ENCODE results near the gene GPS2. TPM values are rescaled to one million over a fixed set of nuclear protein-coding genes. Genes with fewer than 3 reads are reported as not detected.

The GPS2 gene
- total and polyA plus RNA-seq, 2 donors (not counting 1 experiment from before 2014, with no cell fraction given), result 137 to 225 TPM

DNA sequence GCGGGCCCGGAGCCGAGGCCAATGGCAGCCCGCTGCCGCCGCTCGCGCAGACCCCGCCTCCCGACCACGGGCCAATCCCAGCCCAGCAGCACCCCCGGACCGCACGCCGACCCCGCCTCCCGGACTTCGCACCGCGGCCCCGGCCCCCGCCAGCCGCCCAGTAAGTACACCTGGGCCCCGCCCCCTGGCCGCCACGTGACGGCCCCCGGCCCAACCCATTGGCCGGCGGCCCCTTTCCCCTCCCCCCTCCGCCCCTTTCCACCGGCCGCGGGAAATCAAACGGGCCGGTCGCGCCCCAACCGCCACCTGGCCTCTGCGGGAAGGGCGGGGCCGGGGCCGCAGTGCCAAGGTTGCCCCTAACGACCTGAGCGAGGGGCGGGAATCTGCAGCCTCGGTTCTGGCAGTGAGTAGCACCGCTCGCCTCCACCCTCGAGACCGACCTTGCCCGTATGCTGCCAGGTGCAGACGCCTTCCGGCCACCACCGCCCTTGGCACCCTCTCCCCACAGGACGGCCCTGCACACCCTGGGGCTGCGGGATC is 20.5 kb downstream of the GPS2 start, which contains the start of gene YBX2:
Gene YBX2 (minus strand): TSS at position 26 of the 540 bp plus-strand sequence. CDS start 139 bp downstream, outside the sequence.
- peak within 1 kb of the TSS; percentile 83 for H3K4me3 Mint-ChIP-seq
- intact Hi-C loops (cut with micrococcal nuclease), result loop anchor here (10.0 kb wide), 1 partner anchor 160 kb away; no protein-coding TSS in a partner anchor
- Histone ChIP-seq H3K27me3 (replicated peaks in 1 of 4; ENCODE audit: control extremely low read depth in 1 of 4, control insufficient read depth in 3 of 4, insufficient read depth in 4 of 4, low read length in 3 of 4) (peaks cover 0 to 57% (median 14%) of the 10 kb centered on the region in 4 experiments), H3K9me3 (ENCODE audit: control extremely low read depth in 1 of 3, control insufficient read depth in 2 of 3, insufficient read depth in 1 of 3, low read length in 2 of 3) (peaks cover 0 to 7% (median 0%) of the 10 kb centered on the region in 3 donors), H3K9ac (ENCODE audit: low read length) (peak within 1 kb of the TSS; percentile 58), H3K36me3 (replicated peaks in 1 of 2; ENCODE audit: control extremely low read depth in 1 of 2, control insufficient read depth in 1 of 2, extremely low read depth in 1 of 2, insufficient read depth in 2 of 2, low read length in 1 of 2) (no peaks in the 10 kb centered on the region), H3K27ac (ENCODE audit: low read length in 2 of 2) (no peak within 1 kb of the TSS), H3K79me2 (ENCODE audit: control insufficient read depth, insufficient read depth, low read length) (no peaks in the 10 kb centered on the region), H2AFZ (ENCODE audit: insufficient read depth, low read depth, low read length, poor library complexity, severe bottlenecking) (peak within 1 kb of the TSS; percentile 32), H3K4me2 (replicated peaks; ENCODE audit: low read depth, low read length, poor library complexity, severe bottlenecking) (peak within 1 kb of the TSS; percentile 92), H3K4me3 (ENCODE audit: control extremely low read depth in 1 of 5, extremely low read depth in 1 of 5, insufficient read depth in 1 of 5, low read depth in 2 of 5, low read length in 4 of 5) (peak within 1 kb of the TSS in 4 of 5 experiments; percentile 25 to 54 (median 42)), H3K4me1 (ENCODE audit: control insufficient read depth in 2 of 2, insufficient read depth in 2 of 2, low read length in 2 of 2) (peaks cover 28 to 30% of the 10 kb centered on the region in 2 donors), H4K20me1 (ENCODE audit: control insufficient read depth, insufficient read depth, low read length, poor library complexity, severe bottlenecking) (no peaks in the 10 kb centered on the region)
- TF ChIP-seq, protein P1, sequence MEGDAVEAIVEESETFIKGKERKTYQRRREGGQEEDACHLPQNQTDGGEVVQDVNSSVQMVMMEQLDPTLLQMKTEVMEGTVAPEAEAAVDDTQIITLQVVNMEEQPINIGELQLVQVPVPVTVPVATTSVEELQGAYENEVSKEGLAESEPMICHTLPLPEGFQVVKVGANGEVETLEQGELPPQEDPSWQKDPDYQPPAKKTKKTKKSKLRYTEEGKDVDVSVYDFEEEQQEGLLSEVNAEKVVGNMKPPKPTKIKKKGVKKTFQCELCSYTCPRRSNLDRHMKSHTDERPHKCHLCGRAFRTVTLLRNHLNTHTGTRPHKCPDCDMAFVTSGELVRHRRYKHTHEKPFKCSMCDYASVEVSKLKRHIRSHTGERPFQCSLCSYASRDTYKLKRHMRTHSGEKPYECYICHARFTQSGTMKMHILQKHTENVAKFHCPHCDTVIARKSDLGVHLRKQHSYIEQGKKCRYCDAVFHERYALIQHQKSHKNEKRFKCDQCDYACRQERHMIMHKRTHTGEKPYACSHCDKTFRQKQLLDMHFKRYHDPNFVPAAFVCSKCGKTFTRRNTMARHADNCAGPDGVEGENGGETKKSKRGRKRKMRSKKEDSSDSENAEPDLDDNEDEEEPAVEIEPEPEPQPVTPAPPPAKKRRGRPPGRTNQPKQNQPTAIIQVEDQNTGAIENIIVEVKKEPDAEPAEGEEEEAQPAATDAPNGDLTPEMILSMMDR (IDR thresholded peaks at IDR 0.05), result no peak
- no peak for TF ChIP-seq EZH2 (IDR thresholded peaks at IDR 0.05; ENCODE audit: borderline replicate concordance, insufficient read depth, low read depth, low read length, poor library complexity, severe bottlenecking)
- no peaks in the 10 kb centered on the region for H3K9me3 Mint-ChIP-seq (ENCODE audit: insufficient read depth)
- no peak within 1 kb of the TSS for H3K27ac Mint-ChIP-seq
- ChIA-PET CTCF (no interaction called here), POLR2A (no interaction called here)
- H3K4me1 Mint-ChIP-seq, result peaks cover 22% of the 10 kb centered on the region
- H3K27me3 Mint-ChIP-seq, result peaks cover 38% of the 10 kb centered on the region
- ATAC-seq (ENCODE audit: low read depth), result peak; percentile 75
- peak; percentile 84 for DNase-seq
- 2% methylated on average over 52 of the region's 57 CpGs for WGBS (ENCODE audit: insufficient coverage)
